ENCODE data around the gene EBLN1. TPM values are rescaled to one million over a fixed set of nuclear protein-coding genes. Genes with fewer than 3 reads are reported as not detected.

Gene EBLN1
- total RNA-seq, 1 experiment from 2014 or later: not detected

DNA sequence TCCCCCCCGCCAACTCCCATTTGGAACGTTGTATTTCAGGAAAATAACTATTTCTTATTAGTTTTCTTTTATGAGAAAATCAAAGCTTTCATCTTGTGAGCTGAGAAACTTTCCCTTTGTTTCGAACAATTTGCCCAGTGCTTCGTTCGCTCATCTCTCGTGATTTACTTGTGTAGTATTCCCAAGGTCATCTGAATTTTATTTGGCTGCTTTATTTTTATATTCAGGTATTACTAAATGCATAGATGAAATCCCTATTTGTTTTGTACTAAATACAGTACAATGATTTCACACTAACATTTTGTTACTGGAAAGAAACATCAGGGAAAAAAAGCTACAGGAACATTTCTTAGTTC lies 12.0 kb upstream of the EBLN1 start (continued):
- TF ChIP-seq, protein P1, sequence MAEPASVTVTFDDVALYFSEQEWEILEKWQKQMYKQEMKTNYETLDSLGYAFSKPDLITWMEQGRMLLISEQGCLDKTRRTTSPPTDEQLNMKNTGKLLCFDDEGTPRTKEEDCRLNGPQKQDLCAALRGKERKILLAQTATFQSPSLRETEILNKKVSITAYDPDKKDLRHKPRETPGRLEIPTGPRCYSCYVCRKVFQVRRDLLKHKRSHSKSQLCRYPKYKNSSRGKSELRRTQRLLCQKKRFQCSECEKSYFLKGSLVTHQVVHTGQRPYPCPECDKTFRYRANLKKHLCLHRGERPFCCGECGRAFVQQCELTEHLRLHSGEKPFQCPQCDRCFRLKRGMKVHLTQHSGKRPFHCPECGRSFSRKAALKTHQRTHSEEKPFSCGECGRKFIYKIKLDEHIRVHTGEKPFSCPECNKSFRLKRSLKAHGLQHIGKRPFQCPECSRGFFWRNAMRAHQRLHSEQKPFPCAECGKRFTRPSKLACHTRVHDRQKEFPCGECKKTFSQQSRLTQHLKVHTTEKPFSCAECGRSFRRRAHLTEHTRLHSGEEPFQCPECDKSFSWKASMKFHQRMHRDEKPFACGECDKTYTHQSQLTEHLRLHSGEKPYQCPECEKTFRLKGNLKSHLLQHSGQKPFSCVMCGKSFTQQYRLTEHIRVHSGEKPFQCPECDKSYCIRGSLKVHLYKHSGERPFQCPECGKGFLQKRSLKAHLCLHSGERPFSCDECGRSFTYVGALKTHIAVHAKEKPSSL (CRISPR knock-in tag; conservative IDR thresholded peaks at IDR 0.05): no peak
- no peak for TF ChIP-seq HMGA2 (CRISPR knock-in tag; IDR thresholded peaks at IDR 0.05)
- no peak for TF ChIP-seq CREM (CRISPR knock-in tag; IDR thresholded peaks at IDR 0.05)

DNA sequence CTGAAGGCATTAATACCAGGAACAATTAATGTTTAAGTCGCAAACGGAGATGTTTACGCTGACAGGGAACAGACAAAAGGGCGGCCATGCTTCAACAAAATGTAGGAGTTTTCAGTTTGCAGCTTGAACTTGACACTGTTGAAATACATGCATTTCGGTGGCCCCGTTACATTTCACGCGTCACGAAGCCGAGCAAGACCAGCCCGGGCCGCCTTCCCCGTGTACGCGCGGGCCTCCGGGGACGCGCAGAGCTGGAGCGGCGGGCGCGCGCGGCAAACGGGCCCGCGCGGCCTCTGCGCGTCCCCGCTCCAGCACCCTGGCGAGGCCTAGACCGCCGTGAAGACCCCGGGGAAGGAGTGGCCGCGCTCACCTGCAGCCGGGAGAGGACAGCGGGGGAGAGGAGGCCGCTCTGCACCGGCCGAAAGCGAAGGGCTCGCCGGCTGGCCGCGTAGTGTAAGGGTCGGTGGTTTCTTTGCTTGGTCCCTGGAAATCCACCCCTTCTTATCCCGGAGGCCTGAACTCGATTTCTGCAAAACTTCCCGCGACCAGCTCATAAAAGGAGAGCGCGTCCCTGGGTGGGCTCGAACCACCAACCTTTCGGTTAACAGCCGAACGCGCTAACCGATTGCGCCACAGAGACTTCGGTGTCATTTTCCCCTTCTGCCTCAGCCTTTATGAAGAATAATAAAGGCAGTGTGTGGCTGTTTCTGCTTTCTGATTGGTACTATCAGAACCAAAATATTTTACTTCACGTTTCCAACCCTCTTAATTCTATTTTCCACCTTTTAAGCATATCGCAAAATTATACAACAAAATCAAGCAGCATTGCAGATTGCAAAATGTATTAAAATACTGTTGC lies 11.4 kb upstream of the EBLN1 start:
- ATAC-seq (peak; percentile 95), DNase-seq (ENCODE audit: low spot score) (peak; percentile 85)
- Mint-ChIP-seq H3K9me3 (no peaks in the 10 kb centered on the region), H3K27me3 (ENCODE audit: low read depth) (peaks cover 16% of the 10 kb centered on the region), H3K4me1 (peaks cover 12% of the 10 kb centered on the region), H3K27ac (no peak overlapping the region), H3K4me3 (peak overlapping the region; percentile 94), H3K36me3 (no peaks in the 10 kb centered on the region)
- ChIA-PET POLR2A (interaction anchor here (1.3 to 1.5 kb wide), 3 partner anchors 14 to 703 kb away, joined by 3 read pairs; partner anchors contain the start of genes COMMD3 and SKIDA1), CTCF (interaction anchor here (1.0 to 1.9 kb wide), 2 partner anchors 14 to 125 kb away, joined by 7 to 8 read pairs; no protein-coding TSS in a partner anchor)
- TF ChIP-seq E2F5 (CRISPR knock-in tag; IDR thresholded peaks at IDR 0.05) (peak; percentile 82), FOXP1 (CRISPR knock-in tag; IDR thresholded peaks at IDR 0.05; ENCODE audit: borderline replicate concordance) (peak; percentile 71; the same call in 1 of the 2 replicates), E2F1 (CRISPR knock-in tag; IDR thresholded peaks at IDR 0.05) (no peak), PRRX2 (CRISPR knock-in tag; IDR thresholded peaks at IDR 0.05) (no peak), SMAD3 (CRISPR knock-in tag; IDR thresholded peaks at IDR 0.05; ENCODE audit: borderline replicate concordance) (peak; percentile 76; the same call in 1 of the 2 replicates), CREM (CRISPR knock-in tag; IDR thresholded peaks at IDR 0.05) (peak; percentile 46; the same call in 1 of the 2 replicates), ARID4B (CRISPR knock-in tag; IDR thresholded peaks at IDR 0.05; ENCODE audit: borderline replicate concordance) (0 out of 2 replicates have a peak, but pooled peaks have one; percentile 36), HMGXB4 (CRISPR knock-in tag; IDR thresholded peaks at IDR 0.05) (peak; percentile 100), ZNF423 (CRISPR knock-in tag; IDR thresholded peaks at IDR 0.05) (peak; percentile 78), GABPB1 (CRISPR knock-in tag; IDR thresholded peaks at IDR 0.05) (peak; percentile 48; the same call in 1 of the 2 replicates), ZNF232 (CRISPR knock-in tag; IDR thresholded peaks at IDR 0.05) (0 out of 2 replicates have a peak, but pooled peaks have one; percentile 42), TEAD1 (CRISPR knock-in tag; IDR thresholded peaks at IDR 0.05) (peak; percentile 59), ATF3 (CRISPR knock-in tag; conservative IDR thresholded peaks at IDR 0.05) (no peak), EMX1 (CRISPR knock-in tag; IDR thresholded peaks at IDR 0.05) (peak; percentile 40; the same call in 1 of the 2 replicates), ERG (CRISPR knock-in tag; IDR thresholded peaks at IDR 0.05) (no peak), SOX15 (CRISPR knock-in tag; IDR thresholded peaks at IDR 0.05) (no peak), PREB (CRISPR knock-in tag; IDR thresholded peaks at IDR 0.05; ENCODE audit: borderline replicate concordance) (no peak)
- TF ChIP-seq, protein P2, sequence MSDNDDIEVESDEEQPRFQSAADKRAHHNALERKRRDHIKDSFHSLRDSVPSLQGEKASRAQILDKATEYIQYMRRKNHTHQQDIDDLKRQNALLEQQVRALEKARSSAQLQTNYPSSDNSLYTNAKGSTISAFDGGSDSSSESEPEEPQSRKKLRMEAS (CRISPR knock-in tag; IDR thresholded peaks at IDR 0.05): peak; percentile 52; the same call in 1 of the 2 replicates
